CD4-positive, alpha-beta T cell treated with Interleukin-2 at 100 ng/mL for 4 hours (primary cell): ENCODE data around the gene UNC93B1.

Experiments used
- DNase-seq: peaks from one replicate; pipeline ENCODE4 v3.0.0-alpha.2; 2020; ENCODE audit warnings: low spot score

The UNC93B1 gene

DNA sequence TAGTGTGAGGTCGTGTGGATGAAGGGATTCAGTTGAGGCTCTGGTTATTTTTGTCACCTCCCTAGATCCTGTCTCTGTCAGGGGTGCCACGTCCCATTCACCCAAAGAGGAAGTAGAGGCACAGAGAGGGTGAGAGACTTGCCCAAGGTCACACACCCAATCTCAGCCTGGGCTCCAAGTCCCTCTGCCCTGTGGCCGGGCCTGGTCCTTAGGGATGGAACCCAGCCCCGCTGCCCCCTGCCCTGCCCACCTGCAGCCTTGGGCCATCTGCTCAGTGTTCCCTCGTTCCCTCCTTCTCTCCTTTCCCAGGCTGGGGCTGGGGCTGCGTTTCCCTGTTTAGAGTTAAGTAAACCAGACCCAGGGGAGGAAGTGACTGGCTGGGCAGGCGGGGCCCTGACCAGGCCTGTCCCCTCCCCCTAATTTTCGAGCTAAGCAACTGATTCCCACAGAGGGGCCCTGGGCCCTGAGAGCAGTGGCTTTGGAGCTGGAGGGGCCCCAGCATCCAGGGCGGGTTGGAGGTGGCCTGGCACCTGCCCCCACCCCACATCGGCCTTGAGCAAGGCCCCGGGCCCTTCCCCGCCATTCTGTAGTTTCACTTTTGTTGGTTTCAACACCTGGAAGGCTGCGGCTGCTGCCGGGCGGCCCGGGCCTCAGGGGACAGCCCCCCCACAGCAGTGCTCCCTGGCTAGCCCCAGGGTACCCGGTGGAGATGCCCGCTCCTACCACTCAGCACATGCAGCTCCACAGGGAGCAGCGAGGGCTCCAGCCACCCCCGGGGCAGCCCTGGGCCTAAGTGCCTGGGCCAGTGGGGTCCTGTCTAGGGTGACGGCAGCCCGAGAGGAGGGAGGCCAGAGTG, 36.4 kb upstream of the UNC93B1 start:
- peak; percentile 43 for DNase-seq

DNA sequence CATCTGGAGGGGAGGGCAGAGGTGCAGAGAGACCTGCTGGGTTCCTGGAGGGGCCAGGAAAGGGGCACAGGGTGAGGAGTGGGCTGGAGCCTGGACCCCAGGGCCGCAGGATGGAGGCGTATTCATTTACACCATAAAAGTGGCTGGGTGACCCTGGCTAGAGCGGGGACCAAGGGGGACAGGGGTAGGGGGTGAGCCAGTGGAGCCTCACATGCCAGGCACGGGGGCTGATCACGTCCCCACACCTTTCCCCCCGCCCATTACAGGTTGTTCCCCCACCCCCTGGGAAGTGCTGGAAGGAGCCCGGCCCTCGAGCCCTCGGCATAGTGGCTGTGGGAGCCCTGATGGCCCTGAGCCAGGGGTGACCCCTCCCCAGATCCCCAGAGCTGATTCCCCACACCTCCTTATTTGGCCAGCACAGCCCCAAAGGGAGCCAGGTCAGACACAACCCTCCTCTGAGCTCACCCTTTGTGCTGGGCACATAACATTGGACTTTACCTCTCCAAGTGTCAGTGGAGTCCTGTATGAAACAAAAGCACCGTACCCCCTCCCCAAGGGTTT, 35.7 kb upstream of the UNC93B1 start:
- no peak for DNase-seq

DNA sequence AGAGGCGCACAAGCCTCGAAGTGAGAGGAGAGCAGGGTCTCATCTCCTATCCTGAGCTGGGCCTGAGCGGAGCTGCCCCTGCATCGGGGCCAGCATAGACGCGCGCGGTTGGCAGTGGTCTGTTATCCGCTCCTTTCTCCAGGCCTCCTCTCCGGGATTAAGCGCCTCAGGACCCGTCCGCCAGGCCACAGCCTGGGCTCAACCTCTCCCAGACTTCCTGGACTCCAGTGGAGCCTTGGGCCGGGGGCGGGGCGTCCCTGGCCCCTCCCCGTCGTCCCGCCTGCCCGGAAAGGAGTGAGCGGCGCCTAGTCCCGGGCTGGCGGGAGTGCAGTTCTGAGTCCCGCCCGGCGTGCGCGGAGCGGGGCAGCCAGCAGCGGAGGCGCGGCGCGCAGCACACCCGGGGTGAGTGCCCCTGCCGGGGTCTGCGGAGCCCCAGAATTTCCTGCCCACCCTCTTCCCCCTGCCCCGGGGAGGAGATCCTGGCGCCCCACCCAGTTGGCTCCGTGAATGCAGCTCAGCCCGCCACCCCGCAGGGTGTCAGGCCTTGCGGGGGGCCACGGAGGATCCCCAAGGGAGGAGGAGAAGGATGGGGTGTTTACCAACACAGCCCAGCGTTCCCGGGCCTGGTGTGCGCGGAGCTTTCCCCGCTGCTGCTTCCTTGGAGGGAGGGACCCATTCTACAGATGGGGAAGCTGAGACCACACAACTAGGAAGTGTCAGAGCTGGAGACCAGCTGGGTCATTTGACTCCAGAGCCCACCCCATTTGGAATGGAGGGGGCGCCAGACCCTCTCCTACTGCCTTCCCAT, 35.0 kb upstream of the UNC93B1 start, which contains the start of gene TCIRG1:
Gene TCIRG1 (plus strand): TSS at position 308 of the 808 bp plus-strand sequence. CDS start 2,247 bp downstream, outside the sequence.
- peak; percentile 45 for DNase-seq

GRCh38 chr11:68038226-68038717, 34.4 kb upstream of the UNC93B1 start:
- no peak for DNase-seq

- no peak for DNase-seq
These were observed 33.7 kb upstream of the UNC93B1 start for GRCh38 chr11:68037411-68038225.

DNA sequence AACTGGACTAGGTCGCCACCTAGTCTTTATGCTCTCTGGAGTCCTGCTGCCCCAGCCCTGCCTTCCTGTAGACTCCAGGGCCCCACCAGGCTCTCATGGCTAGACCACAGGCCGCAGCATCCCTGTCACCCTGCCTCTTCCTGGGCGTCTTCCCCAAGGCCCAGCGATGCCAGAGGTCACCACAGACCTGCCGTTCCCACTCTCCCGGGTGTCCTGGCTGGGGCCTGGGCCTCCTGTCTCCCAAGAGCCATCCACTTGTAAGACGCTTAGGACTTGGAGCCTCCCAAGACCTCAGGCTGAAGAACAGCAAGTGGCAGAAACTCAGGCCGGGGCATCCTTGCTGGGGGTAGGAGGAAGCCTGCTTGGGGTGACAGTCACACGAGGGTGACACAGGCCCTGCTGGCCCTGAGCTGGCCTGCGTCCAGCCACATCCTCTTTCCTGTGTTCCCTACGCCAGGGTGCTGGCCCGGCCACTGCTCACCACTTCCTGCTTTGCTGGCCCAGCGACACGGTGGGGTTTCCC, 32.9 kb upstream of the UNC93B1 start:
- DNase-seq: peak; percentile 35

GRCh38 chr11:68036141-68036716, 32.3 kb upstream of the UNC93B1 start:
- no peak for DNase-seq

DNA sequence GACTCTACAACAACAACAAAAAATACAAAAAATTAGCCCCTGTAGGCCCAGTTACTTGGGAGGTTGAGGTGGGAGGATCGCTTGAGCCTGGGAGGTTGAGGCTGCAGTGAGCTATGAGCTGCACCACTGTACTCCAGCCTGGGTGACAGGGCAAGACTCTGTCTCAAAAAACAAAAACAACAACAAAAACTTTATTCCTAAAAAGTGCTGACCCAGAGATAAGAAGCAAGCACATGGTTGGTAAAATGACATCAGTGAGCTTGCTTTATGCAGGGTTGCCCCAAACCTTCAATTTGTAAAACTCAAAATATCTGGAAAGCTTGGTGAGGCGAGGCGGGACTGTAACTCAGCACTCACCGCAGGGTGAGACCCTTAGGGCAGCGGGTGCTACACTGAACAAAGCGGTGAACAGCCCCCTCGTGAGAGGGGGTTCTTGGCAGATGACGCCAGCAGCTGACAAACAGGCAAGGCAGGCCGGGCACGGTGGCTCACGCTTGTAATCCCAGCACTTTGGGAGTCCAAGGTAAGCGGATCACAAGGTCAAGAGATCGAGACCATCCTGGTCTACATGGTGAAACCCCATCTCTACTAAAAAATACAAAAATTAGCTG, 31.5 kb upstream of the UNC93B1 start:
- no peak for DNase-seq

DNA sequence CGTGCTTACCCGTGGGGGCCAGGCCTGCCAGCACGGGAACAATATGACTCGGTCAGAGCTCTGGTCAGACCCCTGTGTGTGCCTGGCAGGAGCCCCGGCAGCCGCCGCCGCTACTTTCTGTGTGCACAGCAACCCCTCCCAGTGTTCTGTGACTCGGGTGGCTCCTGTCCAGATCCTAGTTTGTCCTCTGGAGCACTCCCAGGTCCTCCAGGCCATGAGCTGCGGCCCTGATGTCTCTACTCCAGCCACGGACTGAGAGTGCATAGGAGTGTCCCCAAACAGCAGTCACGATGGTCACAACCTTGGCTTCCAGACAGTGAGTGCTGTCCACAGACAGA, 29.8 kb upstream of the UNC93B1 start:
- no peak for DNase-seq

DNA sequence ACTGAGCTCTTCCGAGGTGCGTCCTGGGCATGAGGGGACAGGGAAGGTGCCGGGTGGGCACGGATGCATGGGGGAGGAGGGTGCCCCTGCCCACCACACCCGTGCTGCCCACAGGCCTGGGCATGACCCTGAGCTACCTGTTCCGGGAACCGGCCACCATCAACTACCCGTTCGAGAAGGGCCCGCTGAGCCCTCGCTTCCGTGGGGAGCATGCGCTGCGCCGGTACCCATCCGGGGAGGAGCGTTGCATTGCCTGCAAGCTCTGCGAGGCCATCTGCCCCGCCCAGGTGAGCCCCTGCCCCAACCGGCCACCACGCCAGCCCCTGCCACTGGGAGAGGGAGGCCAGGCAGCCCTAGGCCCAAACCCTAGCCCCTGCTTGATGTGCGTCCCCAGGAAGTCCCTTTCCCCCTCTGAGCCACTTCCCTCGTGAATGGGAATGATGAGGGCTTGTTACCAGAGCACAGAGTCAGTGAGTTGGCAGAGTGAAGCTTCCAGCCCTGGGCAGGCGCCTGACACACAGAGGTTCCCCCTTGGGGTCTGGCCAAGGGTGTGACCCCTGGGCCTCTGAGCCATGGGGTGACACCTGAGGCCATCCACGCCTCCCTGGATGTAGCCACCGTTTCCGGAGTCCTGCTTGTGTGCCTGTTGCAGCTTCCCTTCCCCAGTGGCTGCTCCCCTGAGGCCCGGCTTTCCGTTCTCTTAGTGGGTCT, 29.3 kb upstream of the UNC93B1 start:
- no peak for DNase-seq

DNA sequence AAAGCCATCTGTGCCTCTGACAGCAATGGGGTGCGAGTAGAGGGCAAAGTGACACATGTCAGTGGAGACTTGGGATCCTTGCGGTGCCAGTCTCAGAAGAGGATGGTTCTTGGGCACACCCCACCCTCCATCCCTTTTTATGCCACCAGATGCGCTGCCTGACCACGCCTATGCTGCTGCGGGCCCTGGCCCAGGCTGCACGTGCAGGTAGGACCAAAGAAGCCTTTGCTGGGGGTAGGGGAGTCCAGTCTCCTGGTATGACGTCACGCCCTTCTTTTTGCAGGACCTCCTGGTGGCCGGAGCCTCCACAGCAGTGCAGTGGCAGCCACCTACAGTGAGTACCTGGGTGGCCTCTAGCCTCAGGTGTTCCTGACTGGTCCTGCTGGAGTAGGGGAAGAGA, 28.1 kb upstream of the UNC93B1 start:
- no peak for DNase-seq

DNA sequence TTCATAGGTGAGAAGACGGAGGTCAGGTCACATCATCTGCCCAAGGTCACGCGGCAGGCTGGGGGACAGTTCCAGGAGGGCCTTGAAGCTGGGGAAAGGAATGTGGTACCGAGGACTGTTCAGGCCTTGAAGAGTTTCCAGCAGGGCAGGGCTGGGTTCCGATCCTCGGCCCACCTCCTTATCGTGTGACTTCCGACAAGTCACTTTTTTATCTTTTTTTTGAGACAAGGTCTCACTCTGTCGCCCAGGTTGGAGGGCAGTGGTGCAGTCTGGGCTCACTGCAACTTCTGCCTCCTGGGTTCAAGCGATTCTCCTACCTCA, 27.2 kb upstream of the UNC93B1 start:
- no peak for DNase-seq

DNA sequence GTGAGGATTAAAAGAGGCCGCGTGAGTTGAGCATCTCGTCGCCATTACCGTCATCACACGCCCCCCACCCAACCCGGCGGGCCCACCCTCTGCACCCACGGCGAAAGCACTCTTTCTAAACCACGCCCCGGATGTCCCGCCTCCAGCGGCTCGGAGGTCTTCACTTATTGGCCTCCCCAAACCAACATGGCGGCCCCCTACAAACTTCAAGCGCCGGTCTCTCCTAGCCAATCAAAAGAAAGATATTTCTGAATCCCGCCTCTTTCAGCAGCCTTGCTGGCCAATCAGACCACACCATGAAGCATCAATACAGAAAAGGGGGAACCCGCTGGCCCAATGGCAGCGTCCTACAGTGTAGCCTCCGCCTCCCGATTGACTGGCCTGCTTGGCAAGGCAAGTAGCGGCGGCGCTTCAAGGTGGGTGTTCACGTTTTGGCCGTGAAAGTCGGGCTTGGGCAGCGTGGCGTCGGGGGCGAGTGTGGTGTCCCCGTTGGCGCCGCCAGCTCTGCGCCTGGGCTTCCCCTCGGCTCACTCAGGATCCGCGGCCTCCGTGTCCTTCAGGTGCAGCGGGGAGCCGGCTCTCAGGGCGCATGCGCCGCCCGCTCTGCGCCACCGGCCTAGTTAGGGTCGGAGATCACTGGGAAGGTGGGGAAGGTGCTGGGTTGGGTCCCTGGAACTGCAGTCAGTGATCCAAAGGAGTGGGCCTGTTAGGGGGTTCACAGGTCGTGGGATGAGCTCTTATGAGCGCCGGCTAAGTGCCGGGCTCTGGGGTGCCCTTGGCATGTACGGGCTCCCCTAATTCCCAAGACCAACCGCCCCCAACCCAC, 26.6 kb upstream of the UNC93B1 start, which contains the start of gene NDUFS8:
Gene NDUFS8 (plus strand): TSS at position 364 of the 826 bp plus-strand sequence. CDS start 1,471 bp downstream, outside the sequence.
- peak; percentile 99 for DNase-seq

GRCh38 chr11:68028802-68029545, 25.1 kb upstream of the UNC93B1 start:
- no peak for DNase-seq

GRCh38 chr11:68027667-68028066, 23.8 kb upstream of the UNC93B1 start:
- DNase-seq: no peak

GRCh38 chr11:68026391-68027105, 22.7 kb upstream of the UNC93B1 start:
- no peak for DNase-seq

- no peak for DNase-seq
These were observed 21.1 kb upstream of the UNC93B1 start for GRCh38 chr11:68025047-68025446.

- no peak for DNase-seq
These were observed 20.6 kb upstream of the UNC93B1 start for GRCh38 chr11:68024508-68024907.
